MCF 10A (cell line): Measurements from ENCODE around the gene GDF15. TPM values are rescaled to one million over a fixed set of nuclear protein-coding genes. Genes with fewer than 3 reads are reported as not detected.
A peak's percentile ranks its signal among the peaks of the same experiment; 100 is the strongest.

Source experiments
- BruUV-seq: library from RNA; stranded (reverse); fragments of 400-500 nt; replicated peaks from 2 replicates; lab custom pipeline; 2021; lab: Mats Ljungman, UMichigan
- CTCF ChIA-PET: fragments of 300-600 bp; sonication (Branson Sonifier 250); formaldehyde crosslinking; extraction: SDS; loops from one replicate; lab custom pipeline; 2021; ENCODE audit warnings: antibody characterized with exemption, inconsistent platforms; lab: Yijun Ruan, JAX
- POLR2A ChIA-PET: fragments of 300-600, 350-650 bp; sonication (Branson Sonifier 250); formaldehyde crosslinking; extraction: SDS; loops from one replicate; lab custom pipeline; 2020; ENCODE audit warnings: antibody characterized with exemption, inconsistent platforms; lab: Yijun Ruan, JAX
- DNase-seq: peaks from one replicate; pipeline ENCODE4 v3.0.0-alpha.2; 2018; ENCODE audit not compliant: unreplicated experiment
- H3K27ac Mint-ChIP-seq: one replicate; pipeline ENCODE4 v1.8.0; 2022; ENCODE audit warnings: mild to moderate bottlenecking, low read depth, mixed read lengths; ENCODE audit not compliant: unreplicated experiment
- H3K27me3 Mint-ChIP-seq: one replicate; pipeline ENCODE4 v1.8.0; 2022; ENCODE audit warnings: mixed read lengths; ENCODE audit not compliant: insufficient read depth, unreplicated experiment
- H3K36me3 Mint-ChIP-seq: one replicate; pipeline ENCODE4 v1.8.0; 2022; ENCODE audit warnings: mild to moderate bottlenecking, moderate library complexity, mixed read lengths; ENCODE audit not compliant: insufficient read depth, unreplicated experiment
- H3K4me1 Mint-ChIP-seq: one replicate; pipeline ENCODE4 v1.8.0; 2022; ENCODE audit warnings: mixed read lengths; ENCODE audit not compliant: insufficient read depth, unreplicated experiment
- H3K4me3 Mint-ChIP-seq: one replicate; pipeline ENCODE4 v1.8.0; 2022; ENCODE audit warnings: mild to moderate bottlenecking, moderate library complexity, mixed read lengths; ENCODE audit not compliant: unreplicated experiment
- H3K9me3 Mint-ChIP-seq: one replicate; pipeline ENCODE4 v1.8.0; 2022; ENCODE audit warnings: mixed read lengths; ENCODE audit not compliant: unreplicated experiment
- CTCF ChIP-seq: fragments of 200-600 bp; IDR thresholded peaks from one replicate; pipeline ENCODE4 v1.8.0; 2022; ENCODE audit warnings: antibody characterized with exemption, mild to moderate bottlenecking; ENCODE audit not compliant: unreplicated experiment
- intact Hi-C: fragments of 100-400 bp; cut with micrococcal nuclease; formaldehyde crosslinking; loops from 2 replicates; pipeline ENCODE4 v1.14.1; 2022
- total RNA-seq: library from RNA; stranded (reverse); gene quantifications from 2 replicates; pipeline ENCODE4 v1.2.3, GENCODE V29; 2022

Gene GDF15
- total RNA-seq, 1 experiment from 2014 or later = 193 TPM

DNA sequence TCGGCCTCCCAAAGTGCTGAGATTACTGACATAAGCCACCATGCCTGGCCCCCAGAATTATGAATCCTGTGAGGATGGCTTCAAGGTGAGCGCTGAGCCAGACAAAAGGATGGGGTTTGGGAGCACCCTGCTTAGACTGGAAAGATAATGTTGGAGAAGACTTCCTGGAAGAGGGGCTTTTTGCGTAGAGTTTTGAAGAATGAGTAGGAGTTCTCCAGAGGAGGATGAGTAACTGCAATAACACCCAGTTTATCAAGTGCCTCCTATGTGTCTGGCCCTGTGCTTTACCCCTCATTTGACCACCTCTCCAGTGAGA lies 641 bp upstream of the GDF15 start:
- CTCF ChIA-PET = interaction anchor here (0.6 to 4.8 kb wide), 11 partner anchors 9 to 87 kb away, joined by 3 to 61 read pairs (median 3); no protein-coding TSS in a partner anchor
- BruUV-seq = TSS peak; percentile 91
- H3K9me3 Mint-ChIP-seq = no peaks in the 10 kb centered on the region
- peaks cover 20% of the 10 kb centered on the region for H3K4me1 Mint-ChIP-seq
- intact Hi-C loops = no loop called here
- no peak for DNase-seq
- H3K27me3 Mint-ChIP-seq = no peaks in the 10 kb centered on the region
- H3K4me3 Mint-ChIP-seq = no peak overlapping the region
- POLR2A ChIA-PET = interaction anchor here (0.5 to 5.5 kb wide), 12 partner anchors 11 to 193 kb away, joined by 3 to 44 read pairs (median 6); partner anchors contain the start of genes JUND, MPV17L2 and SSBP4
- TF ChIP-seq CTCF = no peak
- H3K27ac Mint-ChIP-seq = peak overlapping the region; percentile 77
- H3K36me3 Mint-ChIP-seq = peaks cover 40% of the 10 kb centered on the region

- Mint-ChIP-seq H3K4me1 (peaks cover 23% of the 10 kb centered on the region), H3K27ac (peak overlapping the region; percentile 77), H3K27me3 (no peaks in the 10 kb centered on the region), H3K9me3 (no peaks in the 10 kb centered on the region), H3K4me3 (peak overlapping the region; percentile 79), H3K36me3 (peaks cover 47% of the 10 kb centered on the region)
- no peak for TF ChIP-seq CTCF
- CTCF ChIA-PET = interaction anchor here (0.5 to 4.8 kb wide), 10 partner anchors 13 to 1066 kb away, joined by 3 to 61 read pairs (median 5); partner anchors contain the start of gene JUND
- intact Hi-C loops = loop anchor here (1.0 kb wide), 1 partner anchor 37 kb away; no protein-coding TSS in a partner anchor
- peak; percentile 61 for DNase-seq
- POLR2A ChIA-PET = interaction anchor here (0.6 to 5.5 kb wide), 12 partner anchors 12 to 134 kb away, joined by 3 to 44 read pairs (median 4); partner anchors contain the start of genes JUND and SSBP4
- BruUV-seq = TSS peak; percentile 60
Observed at GRCh38 chr19:18386543-18387271, 749 bp downstream of the GDF15 start.

DNA sequence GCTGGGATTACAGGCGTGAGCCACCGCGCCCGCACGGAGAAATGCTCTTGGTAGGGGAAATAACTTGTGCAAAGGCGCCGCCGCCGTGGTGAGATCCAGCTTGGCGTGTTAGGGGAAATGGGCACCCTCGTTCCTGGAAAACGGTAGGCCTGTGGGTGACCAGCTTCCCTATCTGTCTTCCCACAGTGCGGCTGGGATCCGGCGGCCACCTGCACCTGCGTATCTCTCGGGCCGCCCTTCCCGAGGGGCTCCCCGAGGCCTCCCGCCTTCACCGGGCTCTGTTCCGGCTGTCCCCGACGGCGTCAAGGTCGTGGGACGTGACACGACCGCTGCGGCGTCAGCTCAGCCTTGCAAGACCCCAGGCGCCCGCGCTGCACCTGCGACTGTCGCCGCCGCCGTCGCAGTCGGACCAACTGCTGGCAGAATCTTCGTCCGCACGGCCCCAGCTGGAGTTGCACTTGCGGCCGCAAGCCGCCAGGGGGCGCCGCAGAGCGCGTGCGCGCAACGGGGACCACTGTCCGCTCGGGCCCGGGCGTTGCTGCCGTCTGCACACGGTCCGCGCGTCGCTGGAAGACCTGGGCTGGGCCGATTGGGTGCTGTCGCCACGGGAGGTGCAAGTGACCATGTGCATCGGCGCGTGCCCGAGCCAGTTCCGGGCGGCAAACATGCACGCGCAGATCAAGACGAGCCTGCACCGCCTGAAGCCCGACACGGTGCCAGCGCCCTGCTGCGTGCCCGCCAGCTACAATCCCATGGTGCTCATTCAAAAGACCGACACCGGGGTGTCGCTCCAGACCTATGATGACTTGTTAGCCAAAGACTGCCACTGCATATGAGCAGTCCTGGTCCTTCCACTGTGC lies 2.4 kb downstream of the GDF15 start:
- peak; percentile 95 for TF ChIP-seq CTCF
- no peak overlapping the region for H3K27ac Mint-ChIP-seq
- no peaks in the 10 kb centered on the region for H3K9me3 Mint-ChIP-seq
- no peaks in the 10 kb centered on the region for H3K27me3 Mint-ChIP-seq
- DNase-seq = peak; percentile 54
- ChIA-PET CTCF (interaction anchor here (0.6 to 5.5 kb wide), 32 partner anchors 10 to 462 kb away, joined by 3 to 61 read pairs (median 4); partner anchors contain the start of genes LRRC25, LSM4 and SSBP4), POLR2A (interaction anchor here (0.5 to 5.5 kb wide), 8 partner anchors 11 to 1173 kb away, joined by 3 to 44 read pairs (median 4); partner anchors contain the start of genes JUND, RAB3A and SSBP4)
- peaks cover 43% of the 10 kb centered on the region for H3K36me3 Mint-ChIP-seq
- peak overlapping the region; percentile 79 for H3K4me3 Mint-ChIP-seq
- intact Hi-C loops = no loop called here
- peaks cover 23% of the 10 kb centered on the region for H3K4me1 Mint-ChIP-seq
- no TSS peak for BruUV-seq
